KG1 (cell line): ENCODE measurements around the gene TCF7L1.

Experiments used
- DNase-seq: peaks from one replicate; lab custom pipeline; 2025; lab: John Stamatoyannopoulos, UW

The TCF7L1 gene

DNA sequence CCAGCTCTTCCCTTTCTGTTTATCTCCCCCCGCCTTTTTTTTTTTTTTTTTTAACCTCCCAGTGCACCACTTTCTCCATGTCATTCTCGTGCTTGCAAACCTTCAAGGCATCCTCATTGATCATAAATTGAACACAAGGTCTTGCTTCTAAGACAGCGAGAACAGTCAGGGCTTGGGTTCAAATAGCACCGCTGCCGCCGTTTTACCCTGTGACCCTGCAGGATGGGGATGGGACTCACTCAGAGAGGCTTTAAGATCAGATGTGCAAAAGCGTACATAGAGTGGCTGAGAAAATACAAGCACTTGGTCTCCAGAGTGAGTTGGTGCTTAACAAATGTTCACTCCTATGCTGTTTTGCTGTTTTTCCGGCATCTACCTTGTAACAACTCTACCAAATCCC is 93.6 kb downstream of the TCF7L1 start:
- DNase-seq: no peak

DNA sequence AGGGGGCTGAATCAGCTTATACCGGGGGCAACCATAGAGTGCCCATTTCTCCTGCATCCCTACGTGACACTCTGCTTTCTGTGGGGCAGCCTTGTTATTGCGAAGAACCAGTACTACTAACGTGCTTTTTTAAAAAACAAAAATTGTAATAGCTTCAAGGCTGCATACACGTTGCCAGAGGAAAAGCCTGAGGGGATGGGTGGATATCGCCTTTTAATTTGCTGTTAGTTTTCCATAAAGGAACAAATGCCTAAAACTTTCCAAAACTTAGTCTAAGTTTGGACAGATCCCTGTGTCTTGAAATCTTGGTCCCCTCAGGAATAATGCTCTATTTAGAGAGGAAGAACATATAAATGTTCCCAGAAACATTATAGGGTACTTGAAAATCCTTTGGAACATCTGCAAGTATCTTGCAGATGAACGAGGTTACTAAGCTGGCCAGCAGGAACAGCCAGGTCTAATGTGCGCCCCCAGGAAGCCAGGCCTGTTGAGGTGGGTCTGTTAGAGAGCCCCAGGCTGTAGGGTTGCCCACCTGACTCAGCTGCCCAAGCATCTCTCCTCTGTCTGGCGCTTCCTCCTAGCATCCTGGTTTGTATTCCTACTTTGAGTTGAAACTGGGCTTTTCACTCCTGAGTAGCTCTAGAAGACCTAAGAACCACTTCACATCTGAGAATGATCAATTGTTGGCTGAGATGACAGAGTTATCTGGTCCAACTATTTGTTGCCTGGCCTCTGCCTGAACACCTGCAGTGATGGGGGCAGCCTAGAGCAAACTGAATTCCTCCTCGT is 97.7 kb downstream of the TCF7L1 start:
- no peak for DNase-seq

DNA sequence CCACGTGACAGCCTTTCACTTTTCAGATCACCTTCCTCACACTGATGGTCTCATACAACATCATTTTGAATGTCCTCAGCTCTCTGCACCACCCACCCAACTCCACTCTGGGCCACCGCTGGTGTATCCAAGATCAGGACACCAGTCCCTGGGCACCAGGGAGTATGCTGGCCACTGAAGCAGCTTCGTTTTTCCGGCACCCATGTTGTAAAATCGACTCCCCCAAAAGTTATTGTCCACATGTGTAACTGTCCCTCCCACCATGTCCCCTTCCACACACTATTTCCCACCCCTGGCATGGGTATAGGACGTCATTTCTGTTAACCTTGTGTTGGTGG is 98.2 kb downstream of the TCF7L1 start:
- no peak for DNase-seq

DNA sequence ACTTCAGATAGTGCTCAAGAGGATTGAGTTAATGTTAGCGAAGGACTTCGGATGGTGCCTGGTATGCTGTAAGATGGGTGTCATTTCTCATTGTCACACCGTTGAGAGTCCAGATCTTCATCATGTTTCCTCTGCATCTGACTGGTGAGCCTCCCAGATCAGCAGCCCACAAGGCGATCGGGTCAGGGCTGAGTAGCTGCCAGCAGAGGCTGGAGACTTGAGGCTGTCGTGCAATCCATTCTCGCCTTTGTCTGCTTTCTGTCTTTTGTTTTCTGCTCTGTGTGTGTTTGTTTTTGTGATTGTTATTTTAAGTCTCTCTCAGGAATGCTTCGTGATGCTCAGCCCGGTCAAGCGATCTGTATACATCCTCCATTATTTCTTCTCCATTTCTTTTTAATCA is 98.8 kb downstream of the TCF7L1 start:
- no peak for DNase-seq

DNA sequence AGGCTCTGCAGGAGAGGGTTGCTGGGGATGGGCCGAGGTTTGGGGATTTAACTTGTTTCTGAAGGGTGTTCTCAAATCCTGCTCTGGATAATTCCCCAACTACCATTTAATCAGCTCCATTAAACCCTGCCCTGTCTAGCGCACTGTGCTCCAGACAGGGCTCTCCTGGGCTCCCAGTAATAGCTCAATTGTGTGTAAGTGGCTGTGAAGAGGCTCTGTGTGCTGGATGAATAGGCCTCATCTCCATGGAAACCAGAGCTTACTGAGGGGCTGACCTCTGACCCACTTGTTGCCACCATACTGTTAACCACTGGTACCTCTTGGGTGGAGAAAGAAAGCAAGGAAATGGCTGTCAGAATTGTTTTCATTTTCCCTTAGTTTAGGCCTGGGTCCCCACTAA is 101.7 kb downstream of the TCF7L1 start:
- no peak for DNase-seq

DNA sequence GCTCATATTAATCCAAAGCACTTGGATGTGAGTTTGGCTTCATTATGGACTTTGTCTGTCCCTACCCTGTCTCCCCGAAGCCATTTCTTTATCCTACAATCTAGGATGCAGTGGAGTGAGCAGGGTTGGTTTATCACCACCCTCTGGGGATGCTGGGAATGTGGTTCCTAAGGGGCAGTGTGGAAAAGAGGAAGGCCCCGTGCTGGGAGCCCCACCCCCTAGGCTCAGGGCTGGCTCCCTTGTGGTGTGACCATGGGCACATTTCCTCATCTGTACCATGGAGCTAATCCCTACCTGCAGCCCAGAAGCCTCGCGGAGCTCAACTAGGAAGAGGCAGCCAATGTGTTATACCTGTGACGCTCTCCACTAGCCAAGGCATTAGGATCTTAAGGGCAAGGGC is 102.1 kb downstream of the TCF7L1 start:
- DNase-seq: no peak

DNA sequence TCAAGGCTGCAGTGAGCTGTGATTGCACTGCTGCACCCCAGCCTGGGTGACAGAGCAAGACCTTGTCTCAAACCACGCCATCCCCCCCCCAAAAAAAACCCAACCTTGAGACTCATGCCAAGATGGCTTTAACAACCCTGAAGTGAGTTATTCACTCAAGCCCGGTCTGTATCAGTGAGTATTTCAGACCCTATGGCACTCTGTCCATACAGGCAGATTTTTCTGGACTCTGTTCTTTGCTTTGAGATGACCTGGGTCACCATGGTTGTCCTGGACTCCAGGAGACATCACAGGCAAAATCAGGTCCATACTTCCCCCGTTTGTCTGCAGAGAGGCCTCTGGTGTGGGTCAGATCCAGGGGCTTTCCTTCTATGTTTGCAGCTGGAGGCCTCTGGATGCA is 102.9 kb downstream of the TCF7L1 start:
- no peak for DNase-seq

DNA sequence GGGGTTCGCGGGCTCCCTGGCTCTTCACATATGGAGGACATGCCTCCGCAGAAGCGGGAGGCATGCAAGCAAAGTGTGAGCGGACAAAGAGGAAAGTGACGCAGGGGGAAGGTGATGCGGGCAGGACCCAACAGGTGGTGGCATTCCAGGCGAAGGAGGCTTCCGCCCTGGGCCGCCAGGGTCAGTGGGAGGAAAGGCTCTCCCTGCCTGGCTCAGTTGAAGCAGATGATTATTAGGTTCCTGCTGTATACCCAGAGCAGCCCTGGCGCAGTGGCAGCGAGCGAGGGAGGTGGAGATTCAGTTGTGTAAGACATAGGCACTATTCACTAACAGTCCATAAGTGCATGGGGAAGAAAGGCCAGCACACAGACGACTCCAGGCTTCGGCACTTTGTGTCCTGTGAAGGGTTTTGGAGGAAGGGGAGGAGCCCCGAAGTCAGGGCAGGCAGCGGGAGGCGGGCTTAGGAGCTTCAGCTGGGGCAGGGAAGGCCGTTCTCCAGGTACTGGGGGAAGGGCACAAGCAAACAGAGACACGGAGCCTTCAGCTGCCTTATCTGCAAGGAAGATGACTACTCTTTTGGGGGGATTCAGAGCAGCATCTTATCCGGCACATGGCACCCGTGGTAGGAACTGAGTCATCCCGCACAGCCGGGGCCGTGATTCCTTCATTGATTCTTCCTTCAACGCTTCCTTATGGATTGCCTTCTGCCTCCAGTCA is 104.8 kb downstream of the TCF7L1 start:
- no peak for DNase-seq

DNA sequence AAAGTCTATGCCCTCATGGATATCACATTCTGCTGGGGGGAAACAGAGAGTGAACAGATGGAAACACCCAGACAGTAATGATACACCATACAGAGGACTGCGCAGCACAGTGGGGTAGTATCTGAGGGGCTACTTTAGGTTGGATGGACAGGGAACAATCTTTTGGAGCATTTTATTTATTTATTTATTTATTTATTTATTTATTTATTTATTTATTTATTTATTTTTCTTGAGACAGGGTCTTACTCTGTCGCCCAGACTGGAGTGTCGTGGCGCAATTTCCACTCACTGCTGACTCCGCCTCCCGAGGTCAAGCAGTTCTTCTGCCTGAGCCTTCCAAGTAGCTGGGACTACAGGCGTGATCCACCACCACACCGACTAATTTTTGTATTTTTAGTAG is 105.4 kb downstream of the TCF7L1 start:
- DNase-seq: no peak

DNA sequence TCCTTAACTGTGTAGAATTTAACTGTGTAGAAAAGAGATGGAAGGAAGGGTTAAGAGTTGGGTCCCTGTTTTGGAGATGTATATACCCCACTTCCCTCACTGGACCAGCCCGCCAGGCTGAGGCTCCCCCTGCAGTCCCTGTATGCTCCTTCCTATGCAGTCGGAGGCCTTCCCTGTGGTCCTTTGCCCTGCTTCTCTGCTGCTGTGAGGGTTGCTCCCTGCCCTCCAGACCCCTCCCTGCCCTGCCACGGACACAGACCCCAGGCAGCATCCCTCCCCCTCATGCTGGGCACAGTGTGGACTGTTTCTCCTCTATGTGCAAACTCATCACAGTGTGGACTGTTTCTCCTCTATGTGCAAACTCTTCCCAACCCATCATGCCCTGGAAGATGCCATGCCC is 105.9 kb downstream of the TCF7L1 start:
- no peak for DNase-seq

DNA sequence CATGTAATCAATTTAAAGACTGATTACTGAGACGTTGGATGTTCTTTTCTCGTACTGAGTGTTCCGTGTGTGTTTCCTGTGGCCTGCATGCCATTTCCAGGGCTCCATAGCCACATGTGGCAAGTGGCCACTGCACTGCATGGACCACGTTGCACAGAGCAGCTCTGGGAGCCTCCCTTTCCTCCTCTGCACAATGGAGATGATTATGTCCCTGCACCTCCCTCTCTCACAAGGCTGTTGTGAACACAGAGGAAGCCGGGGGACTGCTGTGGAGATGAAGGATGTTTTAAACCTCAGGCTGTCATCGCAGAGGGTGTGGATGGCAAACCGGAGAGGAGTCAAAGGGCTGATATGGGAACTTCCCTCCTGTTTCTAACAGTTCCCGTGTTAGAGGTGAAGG is 106.9 kb downstream of the TCF7L1 start:
- no peak for DNase-seq

DNA sequence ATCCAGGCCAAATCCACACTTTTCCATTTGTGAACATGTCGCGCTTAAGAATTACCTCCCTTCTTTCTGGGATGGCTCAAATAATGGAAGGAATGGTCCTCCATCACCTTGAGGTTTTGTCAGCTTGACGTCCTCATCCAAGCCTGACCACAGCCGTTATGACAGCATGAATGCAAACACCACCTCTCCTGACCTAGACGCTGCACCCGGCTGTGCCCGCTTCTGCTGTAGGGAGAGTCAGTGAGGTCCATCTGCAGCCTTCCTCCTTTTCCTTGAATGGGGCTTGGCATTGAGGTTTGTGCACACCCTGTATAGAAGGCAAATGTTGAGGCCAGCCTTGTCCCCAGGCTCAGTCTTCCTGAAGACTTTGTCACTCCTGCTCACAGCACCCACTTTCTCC is 109.1 kb downstream of the TCF7L1 start:
- no peak for DNase-seq

DNA sequence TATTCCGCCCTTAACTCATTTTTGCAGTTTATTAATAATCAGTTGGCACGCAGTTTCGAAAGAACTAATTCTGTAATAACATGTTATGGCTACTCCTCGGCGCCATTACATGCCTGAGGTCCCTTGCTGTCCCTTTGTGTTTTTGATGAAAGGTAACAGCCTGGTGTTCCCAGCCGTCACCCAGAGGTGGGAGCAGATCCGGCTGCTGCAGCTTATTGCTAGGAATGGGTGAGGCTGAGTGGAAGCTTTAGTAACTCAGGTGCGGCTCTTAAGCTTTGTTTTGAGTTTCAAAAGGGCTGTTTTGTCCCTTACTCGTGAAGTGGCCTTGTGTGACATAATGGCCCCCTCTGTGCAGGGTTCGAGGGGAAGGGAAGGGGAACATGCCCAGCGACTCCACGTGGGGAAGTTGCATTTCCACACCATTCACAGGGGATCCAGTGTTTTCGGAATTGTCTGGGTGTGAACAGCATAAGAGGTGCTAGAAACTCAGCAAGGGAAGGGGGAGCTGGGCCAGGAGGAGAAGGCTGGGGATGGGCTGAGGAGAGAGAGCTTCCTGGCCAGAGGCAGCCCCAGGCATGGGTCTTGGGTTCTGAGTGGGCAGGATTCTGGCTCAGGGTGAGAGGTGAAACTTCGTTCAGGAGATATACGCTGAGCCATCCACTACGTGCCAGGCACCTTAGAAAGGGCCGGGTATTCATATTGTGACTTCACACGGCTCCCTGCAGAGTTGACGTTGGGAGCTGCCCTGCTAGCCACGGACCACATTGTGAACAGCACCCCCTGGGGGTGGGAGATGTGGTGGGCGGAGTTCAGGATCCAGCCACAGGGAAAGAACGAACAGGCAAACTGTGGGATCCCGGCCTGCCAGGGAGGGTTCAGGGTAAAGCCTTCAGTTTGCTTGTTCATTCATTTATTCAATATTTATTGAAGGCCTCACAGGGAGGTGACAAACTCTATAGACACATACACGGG is 110.2 kb downstream of the TCF7L1 start:
- DNase-seq: no peak

DNA sequence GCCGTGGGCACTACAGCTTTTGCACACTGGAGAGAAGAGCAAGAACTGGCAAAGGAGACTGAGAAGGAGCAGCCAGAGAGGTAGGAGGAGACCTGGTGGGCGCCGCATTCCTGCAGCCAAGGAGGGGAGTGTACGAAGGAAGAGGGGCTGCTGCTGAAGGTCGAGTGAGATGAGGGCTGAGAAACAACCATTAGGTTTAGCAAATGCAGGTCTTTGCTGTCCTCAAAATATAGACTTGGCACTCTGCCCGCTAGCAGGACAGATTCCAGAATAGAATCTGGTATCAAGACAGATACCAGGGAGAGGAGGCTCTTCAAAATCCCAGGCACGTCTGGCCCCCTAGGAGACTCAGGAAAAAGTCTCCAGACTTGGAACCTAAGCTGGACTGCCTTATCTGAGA is 111.6 kb downstream of the TCF7L1 start:
- DNase-seq: no peak

DNA sequence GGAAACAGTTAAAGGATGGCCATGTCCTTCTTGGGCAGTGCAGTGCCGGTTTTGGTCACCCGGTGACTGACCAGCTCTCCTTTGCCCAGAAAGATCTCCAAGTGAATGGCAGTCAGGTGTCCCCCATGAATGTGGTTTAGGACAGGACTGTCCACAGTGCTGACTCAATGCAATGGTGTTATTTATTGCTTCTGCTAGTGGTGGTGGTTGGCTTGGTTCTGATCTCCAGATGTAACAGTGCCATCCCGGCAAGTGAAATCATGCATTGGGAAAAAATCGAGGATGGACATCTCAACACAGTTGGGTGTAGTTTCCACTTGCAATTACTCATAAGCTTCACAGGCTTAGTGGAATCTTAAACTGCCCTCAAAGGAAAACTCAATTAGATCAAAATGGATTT is 112.7 kb downstream of the TCF7L1 start:
- no peak for DNase-seq

DNA sequence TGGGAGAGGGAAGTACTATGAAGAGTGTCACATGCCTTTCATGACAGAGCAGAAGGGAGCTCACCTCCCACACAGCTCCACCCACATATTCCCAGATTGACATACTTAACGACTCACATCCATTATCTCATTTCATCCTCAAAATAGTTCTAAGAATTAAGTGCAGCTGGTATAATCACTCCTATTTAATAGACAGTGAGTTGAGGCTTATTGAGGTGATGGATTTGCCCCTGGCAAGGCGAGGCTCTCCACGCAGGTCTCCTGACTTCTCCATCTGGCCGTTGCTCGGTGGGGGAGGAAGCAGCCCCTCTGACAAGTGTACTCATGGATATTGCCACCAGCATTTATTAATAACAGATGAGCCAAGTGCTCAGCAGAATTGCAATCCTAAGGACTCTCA is 113.2 kb downstream of the TCF7L1 start:
- no peak for DNase-seq

DNA sequence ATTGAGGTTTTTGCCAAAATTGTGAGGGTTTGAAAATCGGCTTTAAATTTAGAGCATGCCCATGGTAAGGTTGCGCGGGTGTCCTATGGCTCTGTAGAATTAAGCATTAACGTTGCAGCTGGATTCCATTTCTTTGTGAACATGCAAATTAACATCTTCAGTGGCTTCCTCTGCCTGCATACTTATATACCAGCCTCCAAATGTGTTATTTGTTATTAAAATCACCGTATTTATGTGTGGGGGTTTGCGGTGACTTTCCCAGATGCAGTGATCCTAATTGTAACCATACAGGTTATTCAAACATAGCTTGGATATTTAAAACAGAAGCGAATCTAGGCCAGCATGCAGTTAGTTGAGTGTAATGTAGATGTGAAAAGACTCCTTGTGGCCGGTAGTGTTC is 114.4 kb downstream of the TCF7L1 start:
- no peak for DNase-seq

DNA sequence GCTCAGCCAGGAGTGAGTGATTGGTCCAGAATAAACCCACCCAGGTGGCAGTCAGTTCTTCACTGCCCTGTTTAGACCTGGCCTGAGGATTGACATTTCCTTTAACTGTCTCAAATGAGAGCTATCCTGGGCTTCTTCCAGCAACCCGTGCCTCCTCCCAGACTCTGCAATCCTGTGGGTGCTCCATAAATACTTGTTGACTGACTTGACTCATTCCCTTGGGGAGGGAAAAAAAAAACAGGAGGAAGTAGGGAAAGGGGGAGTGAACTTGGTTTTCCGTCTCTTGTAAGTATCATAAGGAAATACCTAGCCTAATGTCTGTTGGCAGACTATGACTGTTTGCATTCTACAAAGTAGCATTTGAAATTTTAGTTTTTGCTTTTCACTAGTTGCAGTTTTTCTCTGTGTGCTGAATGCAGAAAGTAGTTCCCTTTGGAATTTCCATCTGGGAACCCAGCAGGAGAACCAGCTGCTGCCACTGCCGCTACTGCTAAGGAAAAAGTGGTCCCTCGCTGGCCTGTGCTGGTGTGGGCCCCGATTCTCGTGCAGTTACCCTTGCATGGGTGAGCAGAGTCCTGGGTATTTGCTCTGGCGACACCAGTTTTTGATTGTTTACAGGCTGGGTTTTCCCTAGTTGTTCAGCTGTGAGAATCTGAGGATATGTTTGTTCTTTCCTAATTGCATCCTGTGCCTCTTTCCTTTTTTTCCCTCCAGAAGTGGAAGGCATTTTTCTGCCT is 115.7 kb downstream of the TCF7L1 start:
- DNase-seq: no peak

DNA sequence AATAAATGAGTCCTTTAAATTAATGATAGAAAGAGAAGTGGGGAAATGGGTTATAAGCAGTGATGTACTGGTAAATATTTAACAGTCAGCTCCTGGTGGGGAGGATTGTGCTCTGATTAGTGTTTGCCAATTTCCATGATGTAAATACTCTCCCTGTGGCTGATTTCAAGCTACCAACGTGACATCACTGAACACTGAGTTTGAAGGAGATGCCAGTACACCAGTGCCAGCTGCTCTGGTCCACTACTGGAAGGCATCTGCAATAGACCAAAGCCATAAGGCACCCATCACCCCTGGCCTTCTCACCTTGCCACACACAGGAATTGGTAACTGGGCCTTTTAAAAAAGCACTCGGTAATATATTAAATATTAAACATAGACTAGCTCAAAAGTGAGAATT is 116.9 kb downstream of the TCF7L1 start:
- no peak for DNase-seq

DNA sequence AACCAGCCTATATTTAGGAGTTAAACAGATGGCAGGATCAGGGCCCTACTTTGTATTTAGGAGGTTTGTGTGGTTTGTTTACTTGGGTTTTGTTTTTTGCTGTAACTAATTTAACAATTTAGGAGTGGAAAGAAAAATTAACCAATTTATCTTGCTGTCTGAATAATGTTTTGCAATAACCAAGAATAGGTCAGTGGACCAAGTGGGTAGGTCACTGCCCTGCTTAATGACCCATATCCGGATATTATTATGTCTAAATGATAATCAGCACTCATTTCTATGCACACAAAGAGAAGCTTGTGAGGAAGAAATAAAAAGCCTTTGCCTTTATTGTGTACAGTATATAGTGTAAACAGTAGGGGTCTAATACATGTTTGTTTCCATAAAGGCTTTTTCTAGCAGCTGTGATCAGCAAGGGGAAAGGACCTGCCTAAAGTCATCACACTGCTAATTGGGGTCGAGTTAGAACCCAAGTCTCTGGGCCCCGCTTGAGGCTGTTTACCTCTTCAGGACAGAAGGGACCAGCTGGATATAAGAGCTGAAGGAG is 118.0 kb downstream of the TCF7L1 start:
- no peak for DNase-seq

DNA sequence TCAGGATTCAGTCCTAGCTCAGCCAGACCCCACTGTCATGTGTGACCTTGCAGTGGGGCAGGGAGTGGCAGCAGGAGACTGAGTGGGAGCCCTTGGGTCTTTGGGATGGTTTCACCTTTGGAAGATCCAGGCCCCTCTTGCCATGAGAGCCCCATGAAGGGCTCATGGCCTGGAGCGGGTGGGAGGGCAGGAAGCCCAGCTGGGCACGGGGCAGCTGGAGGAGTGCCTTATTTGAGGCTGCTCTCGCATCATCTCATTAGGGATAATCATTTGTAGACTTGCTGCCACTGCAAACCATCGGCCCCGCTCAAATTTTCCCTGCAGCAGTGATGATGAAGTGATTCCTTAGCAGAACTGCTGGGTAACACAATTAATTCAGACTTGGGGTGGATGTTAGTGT is 120.7 kb downstream of the TCF7L1 start:
- DNase-seq: no peak
